NCI-H128 (cell line): ENCODE measurements around the gene FBXO46.

Source experiments
- DNase-seq: peaks from one replicate; lab custom pipeline; 2025; ENCODE audit not compliant: unreplicated experiment; lab: John Stamatoyannopoulos, UW

The FBXO46 gene

GRCh38 chr19:45730368-45731288, at the start of gene FBXO46:
FBXO46 (minus strand) TSS chr19:45730896; CDS start chr19:45713495, 17,401 bp downstream.
- peak; percentile 98 for DNase-seq

- no peak for DNase-seq
Observed at GRCh38 chr19:45780146-45780447, 49.4 kb upstream of the FBXO46 start.

- no peak for DNase-seq
Observed at GRCh38 chr19:45779231-45780145, 48.8 kb upstream of the FBXO46 start.

- DNase-seq, result no peak
Observed at GRCh38 chr19:45778010-45778661, 47.4 kb upstream of the FBXO46 start.

- DNase-seq, result no peak
Observed at GRCh38 chr19:45777395-45777961, 46.8 kb upstream of the FBXO46 start.

- no peak for DNase-seq
Observed at GRCh38 chr19:45774765-45775164, 44.1 kb upstream of the FBXO46 start.

- no peak for DNase-seq
Observed at GRCh38 chr19:45773384-45773783, 42.7 kb upstream of the FBXO46 start.

- DNase-seq, result no peak
Observed at GRCh38 chr19:45772912-45773311, 42.2 kb upstream of the FBXO46 start.

GRCh38 chr19:45772130-45772840, 41.6 kb upstream of the FBXO46 start:
- DNase-seq, result no peak

- no peak for DNase-seq
Observed at GRCh38 chr19:45771311-45771933, 40.7 kb upstream of the FBXO46 start.

- peak; percentile 92 for DNase-seq
Observed at GRCh38 chr19:45770192-45771101, 39.8 kb upstream of the FBXO46 start.

GRCh38 chr19:45769821-45770191, 39.1 kb upstream of the FBXO46 start:
- no peak for DNase-seq

- peak; percentile 97 for DNase-seq
Observed at GRCh38 chr19:45768984-45769782, 38.5 kb upstream of the FBXO46 start, which contains the start of gene SIX5. SIX5 (minus strand) TSS chr19:45769252; CDS start chr19:45768844, 408 bp downstream.

- DNase-seq, result no peak
Observed at GRCh38 chr19:45768655-45768983, 37.9 kb upstream of the FBXO46 start.

GRCh38 chr19:45767881-45768654, 37.4 kb upstream of the FBXO46 start:
- DNase-seq, result no peak

GRCh38 chr19:45767410-45767880, 36.7 kb upstream of the FBXO46 start:
- peak; percentile 35 for DNase-seq

- DNase-seq, result no peak
Observed at GRCh38 chr19:45766869-45767346, 36.2 kb upstream of the FBXO46 start.
